Epithelial cell of proximal tubule (primary cell): ENCODE data around the gene CCDC174. TPM values are rescaled to one million over a fixed set of nuclear protein-coding genes. Genes with fewer than 3 reads are reported as not detected.

ENCODE experiments used
- DNase-seq: peaks from one replicate; pipeline ENCODE4 v3.0.0-alpha.2; 2011; ENCODE audit warnings: low read depth
- H3K4me3 ChIP-seq: 2 replicates; pipeline ENCODE4 v1.5.1; 2011; ENCODE audit warnings: low read depth, mild to moderate bottlenecking, low read length
- CTCF ChIP-seq: conservative IDR thresholded peaks from 2 replicates; pipeline ENCODE4 v1.5.1; 2012; ENCODE audit warnings: low read depth, mild to moderate bottlenecking, low read length
- total RNA-seq: library from RNA; depleted of rRNA; stranded (reverse); fragments of >200 nt; gene quantifications from 2 replicates; pipeline ENCODE4 v1.2.3, GENCODE V29; 2015

The CCDC174 gene
- total RNA-seq, 1 donor from 2014 or later, result 8.0 TPM

GRCh38 chr3:14684447-14684846 is 32.9 kb downstream of the CCDC174 start:
- H3K4me3 ChIP-seq, result no peak overlapping the region
- TF ChIP-seq CTCF, result no peak
- DNase-seq, result no peak

GRCh38 chr3:14685179-14685578 is 33.6 kb downstream of the CCDC174 start:
- no peak overlapping the region for H3K4me3 ChIP-seq
- DNase-seq, result no peak
- no peak for TF ChIP-seq CTCF

GRCh38 chr3:14687360-14687759 is 35.8 kb downstream of the CCDC174 start:
- no peak overlapping the region for H3K4me3 ChIP-seq
- no peak for TF ChIP-seq CTCF
- DNase-seq, result no peak

GRCh38 chr3:14688525-14688924 is 37.0 kb downstream of the CCDC174 start:
- no peak for TF ChIP-seq CTCF
- no peak overlapping the region for H3K4me3 ChIP-seq
- no peak for DNase-seq

GRCh38 chr3:14689247-14689980 is 37.9 kb downstream of the CCDC174 start:
- H3K4me3 ChIP-seq, result no peak overlapping the region
- no peak for DNase-seq
- TF ChIP-seq CTCF, result no peak

- no peak for DNase-seq
- no peak overlapping the region for H3K4me3 ChIP-seq
- no peak for TF ChIP-seq CTCF
These were observed 39.7 kb downstream of the CCDC174 start for GRCh38 chr3:14691239-14691638.

- no peak for DNase-seq
- no peak overlapping the region for H3K4me3 ChIP-seq
- no peak for TF ChIP-seq CTCF
These were observed 40.2 kb downstream of the CCDC174 start for GRCh38 chr3:14691719-14692118.
